Stimulated activated CD8-positive, alpha-beta memory T cell treated with anti-CD3 and anti-CD28 coated beads, Interleukin-4, amount 100 ng/mL, for 48 hours (primary cell): Measurements from ENCODE around the gene ARHGAP40.
"Not testable (repeated sequence)": the region's sequence is repeated elsewhere in the genome, so short reads cannot be mapped to it uniquely, and the experiment has no call there.

Source experiments
- DNase-seq: peaks from one replicate; pipeline ENCODE4 v3.0.0-alpha.2; 2020

ARHGAP40 gene

DNA sequence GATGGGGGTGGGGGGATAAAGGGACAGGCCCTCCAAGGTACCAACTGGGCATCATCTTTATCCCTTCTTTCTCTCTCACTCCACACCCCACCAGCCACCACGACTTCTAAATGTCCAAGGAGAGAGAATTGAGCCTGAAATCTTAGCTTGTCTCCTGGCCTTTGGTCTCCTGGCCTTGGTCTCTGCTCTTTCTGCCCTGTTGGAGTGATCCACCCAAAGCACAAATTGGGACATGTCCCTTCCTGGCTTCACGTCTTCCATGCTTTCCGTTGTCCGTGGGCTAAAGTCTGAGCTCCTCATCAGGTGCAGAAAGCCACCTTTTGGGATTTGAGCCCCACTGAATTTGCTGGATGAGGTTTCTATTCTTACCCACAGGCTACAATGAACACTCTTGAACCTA, 12.3 kb upstream of the ARHGAP40 start:
- no peak for DNase-seq

GRCh38 chr20:38589967-38590675, 11.5 kb upstream of the ARHGAP40 start:
- no peak for DNase-seq

DNA sequence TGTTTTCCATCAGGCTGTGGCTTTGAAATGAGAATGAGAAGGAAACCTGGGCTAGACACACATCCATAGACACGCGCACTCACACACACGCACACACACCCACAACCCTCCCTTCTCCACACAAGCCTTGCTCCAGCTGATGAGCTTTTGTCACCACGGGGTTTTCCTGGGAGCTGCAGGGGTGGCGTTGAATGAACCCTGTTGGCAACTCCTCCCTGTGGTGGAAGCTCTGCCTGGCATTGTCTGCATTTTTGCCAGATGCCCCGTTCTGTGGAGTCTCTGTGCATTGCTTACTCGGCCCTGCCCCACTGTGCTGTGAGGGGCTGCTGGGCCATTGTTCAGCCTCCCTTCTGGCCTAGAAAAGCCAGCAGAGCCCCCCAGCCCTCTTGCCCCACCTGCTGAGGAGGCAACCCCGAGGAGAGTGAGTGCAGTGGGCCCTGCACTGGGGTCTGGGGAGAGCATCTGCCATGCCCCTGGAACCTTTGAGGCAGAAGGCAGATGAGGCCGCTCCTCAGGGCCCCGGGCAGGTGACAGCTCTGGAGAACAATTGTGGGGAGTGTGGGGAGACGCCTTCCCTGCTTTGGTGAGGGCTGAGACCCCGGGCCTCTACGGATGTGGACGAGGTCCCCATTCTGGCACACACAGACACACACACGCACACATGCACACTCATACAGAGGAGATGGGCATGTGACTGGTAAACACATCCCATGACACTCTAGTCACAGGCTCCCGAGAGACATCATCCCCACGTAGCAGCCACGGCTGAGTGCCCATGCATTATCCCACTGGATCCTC, 10.7 kb upstream of the ARHGAP40 start:
- DNase-seq: no peak

- DNase-seq: no peak
Observed at GRCh38 chr20:38591474-38592410, 9.9 kb upstream of the ARHGAP40 start.

- not testable (repeated sequence) for DNase-seq
Observed at GRCh38 chr20:38592411-38592790, 9.2 kb upstream of the ARHGAP40 start.

DNA sequence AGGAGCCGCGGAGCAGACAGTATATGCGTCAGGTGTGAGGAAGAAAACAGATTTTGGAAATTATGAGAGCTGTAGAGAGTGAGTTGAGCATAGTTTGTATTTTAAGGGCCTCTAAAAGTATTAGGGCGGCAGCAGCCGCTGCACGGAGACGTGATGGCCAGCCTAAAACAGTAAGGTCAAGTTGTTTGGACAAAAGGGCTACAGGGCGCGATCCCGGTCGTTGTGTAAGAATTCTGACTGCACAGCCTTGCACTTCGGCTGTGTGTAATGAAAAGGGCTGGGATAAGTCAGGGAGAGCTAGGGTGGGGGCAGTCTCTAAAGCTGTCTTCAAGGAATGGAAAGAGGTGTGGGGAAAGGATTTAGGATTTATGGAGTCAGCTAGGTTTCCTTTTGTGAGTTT, 7.3 kb upstream of the ARHGAP40 start:
- not testable (repeated sequence) for DNase-seq

- DNase-seq: not testable (repeated sequence)
Observed at GRCh38 chr20:38595886-38596285, 5.7 kb upstream of the ARHGAP40 start.

DNA sequence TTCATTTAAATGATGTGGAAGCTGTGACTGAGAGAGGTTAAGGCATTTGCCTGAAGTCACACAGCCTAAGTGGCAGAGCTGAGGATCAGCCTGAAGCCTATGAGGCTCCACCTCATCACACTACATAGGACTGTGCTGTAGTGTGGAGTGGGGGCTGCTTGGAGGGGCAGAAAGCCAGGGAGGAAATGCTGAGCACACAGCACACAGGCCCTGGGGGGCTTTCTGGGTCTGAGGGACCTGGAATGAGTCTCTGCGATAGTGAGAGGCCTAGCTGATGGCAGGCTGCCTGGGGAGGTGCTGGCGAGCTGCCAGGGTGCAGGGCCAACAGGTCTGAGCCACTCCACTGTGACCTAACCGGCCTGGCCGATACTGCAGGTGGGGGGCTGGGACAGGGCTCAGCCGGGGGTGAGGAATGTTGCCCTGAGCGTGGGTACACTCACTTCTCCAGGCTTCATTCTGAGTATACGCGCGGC, 2.2 kb upstream of the ARHGAP40 start:
- no peak for DNase-seq

DNA sequence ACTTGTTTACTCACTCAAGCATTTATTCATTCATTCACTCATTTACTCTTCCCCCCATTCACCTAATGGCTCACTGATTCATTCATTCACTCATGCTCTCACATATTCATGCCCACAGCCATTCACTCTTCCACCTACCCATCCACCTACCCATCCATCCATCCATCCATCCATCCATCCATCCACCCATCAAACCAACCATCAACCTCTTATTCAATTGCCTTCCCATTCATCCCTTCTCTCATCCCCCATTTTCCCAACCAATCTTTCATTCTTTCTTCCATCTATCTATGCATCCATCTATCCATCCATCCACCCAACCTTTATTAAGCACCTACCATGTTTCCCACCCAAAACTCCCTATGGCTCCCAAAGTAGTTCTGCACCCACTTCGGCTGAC, 1.6 kb upstream of the ARHGAP40 start:
- no peak for DNase-seq

- DNase-seq: no peak
Observed at GRCh38 chr20:38602185-38602581, 574 bp downstream of the ARHGAP40 start.

DNA sequence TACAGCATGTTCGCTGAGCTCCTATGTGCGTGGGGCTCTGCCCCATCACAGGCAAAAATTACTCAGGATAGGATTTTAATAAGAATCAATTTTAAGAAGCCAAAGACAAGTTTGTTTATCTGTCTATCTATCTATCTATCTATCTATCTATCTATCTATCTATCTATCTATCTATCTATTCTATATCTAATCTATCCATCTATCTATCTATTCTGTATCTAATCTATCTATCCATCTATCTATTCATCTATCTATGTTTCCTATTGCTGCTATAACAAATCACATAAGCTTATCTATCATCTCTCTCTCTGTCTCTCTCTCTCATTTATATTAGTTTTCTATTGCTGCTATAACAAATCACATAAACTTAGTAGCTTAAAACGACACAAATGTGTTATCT, 1.7 kb downstream of the ARHGAP40 start:
- DNase-seq: no peak

DNA sequence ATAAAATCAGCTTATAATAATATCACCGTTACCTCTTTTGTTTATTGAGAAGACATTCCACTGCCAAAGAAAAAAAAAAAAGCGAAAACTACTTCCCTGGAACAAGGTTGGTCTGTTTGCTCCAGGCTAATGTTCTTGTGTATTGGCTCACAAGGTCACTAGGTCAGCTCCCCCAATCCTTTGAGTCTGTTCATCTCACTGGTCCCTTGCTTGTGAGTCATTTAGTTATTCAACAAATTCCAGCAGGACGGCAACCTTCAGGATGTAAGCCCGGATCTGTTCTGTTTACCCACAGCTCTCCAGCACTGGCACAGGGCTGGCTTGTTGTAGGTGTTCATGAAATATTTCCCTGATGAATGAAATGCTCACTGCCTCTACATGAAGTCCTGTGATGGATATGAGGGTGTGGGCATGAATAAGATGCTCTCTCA, 3.3 kb downstream of the ARHGAP40 start:
- no peak for DNase-seq

DNA sequence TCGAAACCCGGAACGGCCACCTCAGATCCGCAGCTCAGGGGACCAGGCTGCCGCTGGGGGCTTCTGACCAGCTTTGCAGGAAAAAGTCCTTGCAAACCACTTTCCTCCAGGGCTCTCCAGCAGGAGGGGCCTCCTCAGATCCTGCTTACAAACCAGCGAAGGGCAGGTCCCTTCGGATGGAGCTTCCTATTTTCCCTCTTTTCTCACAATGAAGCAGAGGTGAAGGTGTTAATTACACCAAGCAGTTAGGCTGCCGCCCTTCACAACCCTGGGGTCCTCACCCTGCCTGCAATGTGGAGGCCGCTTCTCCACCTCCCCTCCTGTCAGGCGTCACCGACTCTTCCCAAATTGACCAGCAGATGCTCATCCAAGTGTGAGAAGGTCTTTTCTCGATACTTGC, 5.7 kb downstream of the ARHGAP40 start:
- no peak for DNase-seq

DNA sequence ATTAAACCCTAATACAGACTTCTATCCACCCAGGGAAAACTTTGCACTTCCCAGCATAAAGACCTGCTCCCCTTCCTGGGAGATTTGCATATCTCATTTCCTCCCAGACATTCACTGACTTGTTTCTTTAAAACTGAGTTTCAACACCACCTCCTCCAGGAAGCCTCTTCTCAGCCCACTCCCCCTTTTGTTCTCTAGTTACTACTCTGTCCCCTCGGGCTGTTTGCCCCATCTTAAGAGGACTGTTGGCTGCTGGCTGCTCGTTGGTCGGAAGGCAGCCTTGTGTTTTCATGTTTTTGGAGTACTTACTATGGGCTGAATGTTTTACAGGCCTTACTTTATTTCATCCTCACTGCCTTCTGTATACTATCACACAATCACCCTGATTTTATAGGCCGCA, 6.6 kb downstream of the ARHGAP40 start:
- no peak for DNase-seq

GRCh38 chr20:38609815-38610214, 8.2 kb downstream of the ARHGAP40 start:
- no peak for DNase-seq

- DNase-seq: no peak
Observed at GRCh38 chr20:38610521-38610920, 8.9 kb downstream of the ARHGAP40 start.

DNA sequence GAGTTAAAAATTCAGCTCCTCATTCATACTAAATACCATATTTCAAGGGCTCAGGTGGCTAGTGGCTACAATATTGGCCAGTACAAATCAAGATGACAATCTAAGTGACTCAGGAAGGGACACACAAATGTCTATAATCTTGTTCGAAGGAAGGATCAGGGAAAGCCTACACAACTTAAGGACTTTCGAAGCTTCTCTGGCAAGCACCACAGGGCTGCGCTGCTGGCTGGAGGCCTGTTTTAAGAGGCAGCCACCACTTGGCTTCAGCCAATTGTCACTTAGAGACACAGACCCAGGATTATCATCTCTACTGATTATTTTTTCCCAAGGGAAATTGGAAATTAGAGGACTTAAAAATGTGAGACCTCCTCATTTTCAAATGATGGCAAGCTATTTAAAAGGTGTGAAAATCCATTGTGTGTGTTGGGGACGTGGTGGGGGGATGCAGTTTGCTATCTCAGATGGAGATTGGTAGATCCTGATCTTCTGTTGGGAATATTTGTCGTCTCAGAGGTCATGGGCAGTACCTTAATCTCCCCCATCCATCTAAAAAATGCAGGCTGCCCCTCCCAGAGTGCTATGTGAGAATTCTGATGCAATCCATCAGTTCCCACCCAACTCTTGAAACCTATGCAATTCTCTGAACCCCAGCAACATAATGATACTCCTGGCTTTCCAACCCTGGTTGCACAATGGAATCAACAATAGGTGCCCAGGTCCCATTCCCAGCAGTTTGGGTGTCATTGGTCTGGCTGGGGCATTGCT, 11.3 kb downstream of the ARHGAP40 start:
- DNase-seq: no peak

- no peak for DNase-seq
Observed at GRCh38 chr20:38615283-38615682, 13.7 kb downstream of the ARHGAP40 start.

GRCh38 chr20:38616457-38616856, 14.8 kb downstream of the ARHGAP40 start:
- no peak for DNase-seq

DNA sequence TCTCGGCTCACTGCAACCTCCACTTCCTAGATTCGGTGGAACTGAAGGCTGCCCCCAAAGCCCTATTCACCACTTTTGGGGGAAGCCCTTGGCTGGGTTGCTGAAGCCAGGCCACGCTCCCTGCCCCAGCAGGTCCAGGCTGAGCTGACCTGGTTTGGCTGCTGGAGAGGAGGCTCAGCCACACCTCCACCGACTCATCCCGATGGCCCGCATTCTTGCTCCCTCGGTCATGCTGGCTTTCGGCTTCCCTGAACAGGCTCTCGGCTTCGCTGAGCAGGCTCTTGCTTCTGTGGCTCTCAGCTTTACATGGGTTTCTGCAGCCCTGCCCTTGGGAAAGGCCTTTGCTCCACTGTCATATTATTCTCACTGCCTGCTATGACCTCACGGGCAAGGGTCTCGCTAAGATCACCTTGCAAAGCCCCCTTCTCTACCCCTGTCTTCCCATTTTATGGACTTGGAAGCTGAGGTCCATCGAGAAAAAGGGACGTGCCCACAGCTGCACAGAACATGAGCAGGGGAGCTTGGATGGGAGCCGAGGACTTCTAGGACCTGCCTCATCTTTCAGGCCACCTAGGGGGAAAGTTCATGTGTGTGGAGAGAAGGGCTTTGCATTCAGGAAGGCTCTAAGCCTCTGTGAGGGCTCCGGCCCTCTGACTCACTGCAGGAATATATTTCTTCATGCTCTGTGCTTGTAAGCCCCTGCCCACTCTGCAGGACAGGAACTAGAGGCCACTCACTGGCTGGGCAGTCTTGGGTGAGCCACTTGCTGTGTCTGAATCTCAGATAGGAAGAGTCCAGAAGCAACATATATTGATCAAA, 15.6 kb downstream of the ARHGAP40 start:
- DNase-seq: no peak

GRCh38 chr20:38617830-38618196, 16.2 kb downstream of the ARHGAP40 start:
- no peak for DNase-seq

- DNase-seq: no peak
Observed at GRCh38 chr20:38620441-38620840, 18.8 kb downstream of the ARHGAP40 start.
